HepG2 (cell line): Measurements from ENCODE around the gene PLN. TPM values are rescaled to one million over a fixed set of nuclear protein-coding genes. Genes with fewer than 3 reads are reported as not detected.

ENCODE experiments used
- ELK4 ChIP-seq: sonication (generic); formaldehyde crosslinking; IDR thresholded peaks from 2 replicates; pipeline ENCODE4 v1.9.0; 2021; ENCODE audit warnings: missing genetic modification reagents, borderline replicate concordance
- ZHX2 ChIP-seq, 2 experiments: sonication (generic) in 1 of 2; formaldehyde crosslinking in 1 of 2; IDR thresholded peaks; 2 replicates each; pipeline versions ENCODE4 v1.6.1 to v1.9.0; 2014 to 2022; ENCODE audit warnings: antibody characterized with exemption in 1 of 2, borderline replicate concordance in 1 of 2, inconsistent platforms in 1 of 2, low read depth in 1 of 2, missing genetic modification reagents in 1 of 2
- polyA plus RNA-seq, 8 experiments: library from polyadenylated mRNA; depleted of rRNA in 3 of 8; stranded (reverse) in 7 of 8; unstranded in 1 of 8; fragments of >200 nt; fragmentation: Illumina TruSeq in 4 of 8; extraction: Trizol in 4 of 8; gene quantifications; 2 replicates each; pipeline versions ENCODE4 v1.2.1 to v1.2.3, GENCODE V29; 2011 to 2016; ENCODE audit warnings: low read depth in 4 of 8, missing spikeins in 1 of 8, mixed read lengths in 1 of 8; ENCODE audit not compliant: insufficient read depth in 1 of 8
- total RNA-seq, 5 experiments: library from RNA; depleted of rRNA; stranded (reverse); fragments of >200 nt; fragmentation: Illumina TruSeq; extraction: Trizol; gene quantifications; 2 replicates each; pipeline ENCODE4 v1.2.3, GENCODE V29; 2016; ENCODE audit warnings: low read depth in 1 of 5

The PLN gene
- total and polyA plus RNA-seq, 2 of the 13 experiments (the other 11 are each of a cell fraction or from before 2014, with no cell fraction given) = not detected

GRCh38 chr6:118548613-118549012 is 517 bp downstream of the PLN start (continued):
- TF ChIP-seq ZHX2 (IDR thresholded peaks at IDR 0.05; ENCODE audit: low read depth) (no peak), ZHX2 (CRISPR knock-in tag; IDR thresholded peaks at IDR 0.05; ENCODE audit: borderline replicate concordance) (no peak), ELK4 (CRISPR knock-in tag) (no peak)
- TF ChIP-seq, all 625 proteins: peak for 0
